A673 (cell line): ENCODE data around the gene MEF2C. TPM values are rescaled to one million over a fixed set of nuclear protein-coding genes. Genes with fewer than 3 reads are reported as not detected.

Experiments
- BruUV-seq: library from RNA; stranded (reverse); fragments of 400-500 nt; replicated peaks from 2 replicates; lab custom pipeline; 2021; lab: Mats Ljungman, UMichigan
- CTCF ChIA-PET: fragments of 300-600 bp; sonication (Branson Sonifier 250); formaldehyde crosslinking; loops from one replicate; lab custom pipeline; 2022; ENCODE audit warnings: antibody characterized with exemption; lab: Charles Lee
- POLR2A ChIA-PET: fragments of 300-600 bp; sonication (Branson Sonifier 250); formaldehyde crosslinking; loops from one replicate; lab custom pipeline; 2022; ENCODE audit warnings: antibody characterized with exemption; ENCODE audit not compliant: low non-redundant PET; lab: Charles Lee
- DNase-seq: peaks from one replicate; pipeline ENCODE4 v3.0.0-alpha.2; 2015; ENCODE audit warnings: low spot score
- H3K27ac ChIP-seq: fragments of 200-600 bp; sonication (generic); 2 replicates; pipeline ENCODE4 v1.5.1; 2016; ENCODE audit warnings: mixed run types, low read depth, mild to moderate bottlenecking, mixed read lengths, antibody characterized with exemption, low read length; ENCODE audit not compliant: poor library complexity, severe bottlenecking
- H3K27me3 ChIP-seq: fragments of 200-600 bp; sonication (generic); replicated peaks from 2 replicates; pipeline ENCODE4 v1.6.1; 2017; ENCODE audit warnings: mixed run types, low read depth, mild to moderate bottlenecking, mixed read lengths, antibody characterized with exemption, low read length; ENCODE audit not compliant: insufficient read depth, poor library complexity
- H3K36me3 ChIP-seq: fragments of 200-600 bp; sonication (generic); 2 replicates; pipeline ENCODE4 v1.6.1; 2016; ENCODE audit warnings: mixed run types, mild to moderate bottlenecking, mixed read lengths, antibody characterized with exemption, low read length; ENCODE audit not compliant: insufficient read depth, poor library complexity, severe bottlenecking
- H3K4me1 ChIP-seq: fragments of 200-600 bp; sonication (generic); 2 replicates; pipeline ENCODE4 v1.6.1; 2017; ENCODE audit warnings: mixed run types, mild to moderate bottlenecking, mixed read lengths, antibody characterized with exemption, low read length; ENCODE audit not compliant: insufficient read depth, poor library complexity, severe bottlenecking
- H3K4me3 ChIP-seq: fragments of 200-600 bp; sonication (generic); 2 replicates; pipeline ENCODE4 v1.5.1; 2016; ENCODE audit warnings: low read depth, mixed run types, mild to moderate bottlenecking, mixed read lengths, low read length; ENCODE audit not compliant: poor library complexity, severe bottlenecking
- H3K9me3 ChIP-seq: fragments of 200-600 bp; sonication (generic); 2 replicates; pipeline ENCODE4 v1.6.1; 2016; ENCODE audit warnings: mixed run types, low read depth, mild to moderate bottlenecking, mixed read lengths, antibody characterized with exemption, low read length; ENCODE audit not compliant: poor library complexity, severe bottlenecking
- CTCF ChIP-seq: fragments of 300-800, 200-600 bp; sonication (generic); conservative IDR thresholded peaks from 2 replicates; pipeline ENCODE4 v1.5.1; 2017; ENCODE audit warnings: low read depth, mild to moderate bottlenecking, antibody characterized with exemption, low read length, moderate library complexity, mixed read lengths
- EZH2 ChIP-seq: fragments of 200-600 bp; sonication (generic); IDR thresholded peaks from 2 replicates; pipeline ENCODE4 v1.6.1; 2017; ENCODE audit warnings: borderline replicate concordance, low read depth, mild to moderate bottlenecking, mixed read lengths, antibody characterized with exemption, low read length; ENCODE audit not compliant: poor library complexity, severe bottlenecking
- intact Hi-C: fragments of 100-400 bp; cut with micrococcal nuclease; formaldehyde crosslinking; loops from one replicate; pipeline ENCODE4 v1.10.0; 2022; ENCODE audit not compliant: unreplicated experiment
- total RNA-seq: library from RNA; stranded (reverse); gene quantifications from 2 replicates; pipeline ENCODE4 v1.2.3, GENCODE V29; 2021

MEF2C gene
- total RNA-seq, 1 experiment from 2014 or later, result 2.0 TPM

- H3K36me3 ChIP-seq, result no peaks in the 10 kb centered on the region
- no peak overlapping the region for H3K4me3 ChIP-seq
- intact Hi-C loops, result no loop called here
- no peak overlapping the region for H3K27ac ChIP-seq
- no peaks in the 10 kb centered on the region for H3K9me3 ChIP-seq
- ChIA-PET CTCF (no interaction called here), POLR2A (no interaction called here)
- DNase-seq, result no peak
- no TSS peak for BruUV-seq
- TF ChIP-seq CTCF (no peak), EZH2 (no peak)
- no peaks in the 10 kb centered on the region for H3K4me1 ChIP-seq
- H3K27me3 ChIP-seq, result no peaks in the 10 kb centered on the region
Measured at GRCh38 chr5:88824892-88825583, 57.9 kb downstream of the MEF2C start.

- DNase-seq, result no peak
- ChIA-PET CTCF (no interaction called here), POLR2A (no interaction called here)
- H3K9me3 ChIP-seq, result no peaks in the 10 kb centered on the region
- TF ChIP-seq EZH2 (no peak), CTCF (no peak)
- no peak overlapping the region for H3K27ac ChIP-seq
- no peaks in the 10 kb centered on the region for H3K4me1 ChIP-seq
- no peaks in the 10 kb centered on the region for H3K27me3 ChIP-seq
- H3K4me3 ChIP-seq, result no peak overlapping the region
- intact Hi-C loops, result no loop called here
- BruUV-seq, result no TSS peak
- no peaks in the 10 kb centered on the region for H3K36me3 ChIP-seq
Measured at GRCh38 chr5:88824141-88824540, 58.8 kb downstream of the MEF2C start.

- intact Hi-C loops, result no loop called here
- no peak overlapping the region for H3K4me3 ChIP-seq
- H3K27ac ChIP-seq, result no peak overlapping the region
- no peak for DNase-seq
- ChIA-PET CTCF (no interaction called here), POLR2A (no interaction called here)
- no peaks in the 10 kb centered on the region for H3K4me1 ChIP-seq
- BruUV-seq, result no TSS peak
- H3K9me3 ChIP-seq, result no peaks in the 10 kb centered on the region
- TF ChIP-seq EZH2 (no peak), CTCF (no peak)
- no peaks in the 10 kb centered on the region for H3K36me3 ChIP-seq
- H3K27me3 ChIP-seq, result no peaks in the 10 kb centered on the region
Measured at GRCh38 chr5:88823201-88823600, 59.8 kb downstream of the MEF2C start.
